ENCODE data around the gene CTDP1. TPM values are rescaled to one million over a fixed set of nuclear protein-coding genes. Genes with fewer than 3 reads are reported as not detected.

CTDP1 gene
- total RNA-seq, 1 experiment from 2014 or later = 31.7 TPM

GRCh38 chr18:79650959-79651358 is 28.6 kb upstream of the CTDP1 start:
- Histone ChIP-seq H4K20me1 (ENCODE audit: low read length) (no peaks in the 10 kb centered on the region), H3K79me2 (ENCODE audit: low read length) (no peaks in the 10 kb centered on the region), H2AFZ (ENCODE audit: low read length) (no peak overlapping the region), H3K27ac (ENCODE audit: low read length) (no peak overlapping the region), H3K36me3 (ENCODE audit: low read depth, low read length) (no peaks in the 10 kb centered on the region), H3F3A (ENCODE audit: low read length, unreplicated experiment) (no peaks in the 10 kb centered on the region), H3K4me2 (ENCODE audit: low read length) (no peak overlapping the region), H3K4me3 (ENCODE audit: low read length) (no peak overlapping the region), H3K4me1 (ENCODE audit: insufficient read depth, low read length) (no peaks in the 10 kb centered on the region), H3K9ac (ENCODE audit: low read length) (no peak overlapping the region), H3K27me3 (ENCODE audit: low read length) (peaks cover 21% of the 10 kb centered on the region; the same call in 1 of the 2 replicates), H3K9me2 (replicated peaks; ENCODE audit: low read length) (no peaks in the 10 kb centered on the region), H3K9me3 (ENCODE audit: low read length) (no peaks in the 10 kb centered on the region)
- TF ChIP-seq EZH2phosphoT487 (IDR thresholded peaks at IDR 0.05; ENCODE audit: borderline replicate concordance, low read length) (no peak), CTCF (conservative IDR thresholded peaks at IDR 0.05; ENCODE audit: low read depth, low read length) (no peak), EZH2 (IDR thresholded peaks at IDR 0.05; ENCODE audit: low read length, unreplicated experiment) (no peak)
- intact Hi-C loops (cut with micrococcal nuclease) = no loop called here
- no peak for ATAC-seq
- BruUV-seq (replicated peaks) = no TSS peak
- CTCF ChIA-PET = no interaction called here
- POLR2A ChIA-PET (ENCODE audit: unreplicated experiment) = no interaction called here
- DNase-seq = no peak

- intact Hi-C loops (cut with micrococcal nuclease) = no loop called here
- ChIA-PET CTCF (no interaction called here), POLR2A (ENCODE audit: unreplicated experiment) (no interaction called here)
- Histone ChIP-seq H2AFZ (ENCODE audit: low read length) (peak overlapping the region; percentile 43; the same call in 1 of the 2 replicates), H3K9me3 (ENCODE audit: low read length) (no peaks in the 10 kb centered on the region), H3K9ac (ENCODE audit: low read length) (no peak overlapping the region), H4K20me1 (ENCODE audit: low read length) (no peaks in the 10 kb centered on the region), H3K79me2 (ENCODE audit: low read length) (no peaks in the 10 kb centered on the region), H3K4me2 (ENCODE audit: low read length) (no peak overlapping the region; the same call in 1 of the 2 replicates), H3K9me2 (replicated peaks; ENCODE audit: low read length) (no peaks in the 10 kb centered on the region), H3K36me3 (ENCODE audit: low read depth, low read length) (no peaks in the 10 kb centered on the region), H3K27me3 (ENCODE audit: low read length) (peaks cover 19% of the 10 kb centered on the region; the same call in 1 of the 2 replicates), H3K4me1 (ENCODE audit: insufficient read depth, low read length) (no peaks in the 10 kb centered on the region), H3K4me3 (ENCODE audit: low read length) (no peak overlapping the region), H3F3A (ENCODE audit: low read length, unreplicated experiment) (no peaks in the 10 kb centered on the region), H3K27ac (ENCODE audit: low read length) (no peak overlapping the region)
- DNase-seq (peak; percentile 36), ATAC-seq (peak; percentile 81)
- no TSS peak for BruUV-seq (replicated peaks)
- TF ChIP-seq EZH2phosphoT487 (IDR thresholded peaks at IDR 0.05; ENCODE audit: borderline replicate concordance, low read length) (no peak), CTCF (conservative IDR thresholded peaks at IDR 0.05; ENCODE audit: low read depth, low read length) (0 out of 2 replicates have a peak, but pooled peaks have one; percentile 24)
Observed at GRCh38 chr18:79657342-79657996, 22.1 kb upstream of the CTDP1 start.

GRCh38 chr18:79658366-79658765 is 21.2 kb upstream of the CTDP1 start:
- ATAC-seq = no peak
- H3K4me3 ChIP-seq (ENCODE audit: low read length) = no peak overlapping the region

More at GRCh38 chr18:79658366-79658765, 21.2 kb upstream of the CTDP1 start:
- no peaks in the 10 kb centered on the region for H3K9me3 ChIP-seq (ENCODE audit: low read length)
- no peaks in the 10 kb centered on the region for H3F3A ChIP-seq (ENCODE audit: low read length, unreplicated experiment)
- ChIA-PET CTCF (no interaction called here), POLR2A (ENCODE audit: unreplicated experiment) (no interaction called here)
- no peak overlapping the region for H3K9ac ChIP-seq (ENCODE audit: low read length)
- H3K9me2 ChIP-seq (replicated peaks; ENCODE audit: low read length) = no peaks in the 10 kb centered on the region
- peaks cover 13% of the 10 kb centered on the region; the same call in 1 of the 2 replicates for H3K27me3 ChIP-seq (ENCODE audit: low read length)
- no TSS peak for BruUV-seq (replicated peaks)
- H3K79me2 ChIP-seq (ENCODE audit: low read length) = no peaks in the 10 kb centered on the region
- H4K20me1 ChIP-seq (ENCODE audit: low read length) = no peaks in the 10 kb centered on the region
- TF ChIP-seq CTCF (conservative IDR thresholded peaks at IDR 0.05; ENCODE audit: low read depth, low read length) (no peak), EZH2phosphoT487 (IDR thresholded peaks at IDR 0.05; ENCODE audit: borderline replicate concordance, low read length) (no peak), EZH2 (IDR thresholded peaks at IDR 0.05; ENCODE audit: low read length, unreplicated experiment) (no peak)
- H3K4me1 ChIP-seq (ENCODE audit: insufficient read depth, low read length) = no peaks in the 10 kb centered on the region
- H2AFZ ChIP-seq (ENCODE audit: low read length) = no peak overlapping the region
- intact Hi-C loops (cut with micrococcal nuclease) = no loop called here
- DNase-seq = no peak
- H3K4me2 ChIP-seq (ENCODE audit: low read length) = no peak overlapping the region
- no peak overlapping the region for H3K27ac ChIP-seq (ENCODE audit: low read length)
- H3K36me3 ChIP-seq (ENCODE audit: low read depth, low read length) = no peaks in the 10 kb centered on the region
